Inflammatory macrophage treated with lipopolysaccharide for 4 hours (primary cell): ENCODE results near the gene SIGLEC15.
"Not testable (repeated sequence)": the region's sequence is repeated elsewhere in the genome, so short reads cannot be mapped to it uniquely, and the experiment has no call there.

ENCODE experiments used
- DNase-seq: peaks from one replicate; pipeline ENCODE4 v3.0.0-alpha.2; 2020

Gene SIGLEC15

DNA sequence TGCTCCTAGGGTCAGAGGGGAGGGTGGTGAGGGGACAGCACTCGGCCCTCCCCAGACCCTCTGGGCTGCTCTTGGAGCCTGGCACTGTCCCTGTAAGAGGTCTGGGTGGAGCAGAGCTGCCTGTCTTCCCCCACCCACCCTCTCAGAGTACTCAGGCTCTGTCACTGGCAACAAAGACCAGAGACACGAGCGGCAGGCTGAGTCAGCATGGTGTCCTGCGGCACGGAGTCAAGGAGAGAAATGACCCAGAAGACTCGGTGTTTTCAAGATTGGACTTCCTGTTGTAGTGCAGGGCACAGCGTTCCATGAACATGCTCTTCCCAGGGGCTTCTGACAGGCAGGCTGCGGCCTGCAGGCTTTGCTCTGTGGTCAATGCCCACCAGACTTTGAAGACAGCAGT, 19.9 kb downstream of the SIGLEC15 start:
- DNase-seq, result no peak

DNA sequence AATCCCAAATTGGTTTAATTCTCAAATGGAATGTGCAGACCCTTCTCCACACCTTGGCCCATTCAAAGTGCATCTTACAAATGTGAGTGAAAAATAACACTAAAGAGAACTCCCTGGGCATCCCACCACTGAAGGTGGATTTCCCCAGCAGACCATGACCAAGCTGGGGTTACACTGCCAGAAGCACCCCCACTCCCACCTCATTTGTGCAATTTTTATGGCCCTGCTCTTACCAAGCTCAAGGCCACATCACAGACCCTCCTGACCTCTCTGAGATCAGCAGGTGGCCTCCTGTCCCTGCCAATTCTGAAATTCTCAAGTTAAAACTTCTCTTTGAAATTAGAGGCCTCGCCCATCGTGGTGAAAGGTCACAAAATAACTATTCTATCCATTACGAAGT, 21.6 kb downstream of the SIGLEC15 start:
- no peak for DNase-seq

GRCh38 chr18:45848643-45849042, 23.2 kb downstream of the SIGLEC15 start:
- not testable (repeated sequence) for DNase-seq

- no peak for DNase-seq
These were observed 24.1 kb downstream of the SIGLEC15 start for GRCh38 chr18:45849529-45849928.

DNA sequence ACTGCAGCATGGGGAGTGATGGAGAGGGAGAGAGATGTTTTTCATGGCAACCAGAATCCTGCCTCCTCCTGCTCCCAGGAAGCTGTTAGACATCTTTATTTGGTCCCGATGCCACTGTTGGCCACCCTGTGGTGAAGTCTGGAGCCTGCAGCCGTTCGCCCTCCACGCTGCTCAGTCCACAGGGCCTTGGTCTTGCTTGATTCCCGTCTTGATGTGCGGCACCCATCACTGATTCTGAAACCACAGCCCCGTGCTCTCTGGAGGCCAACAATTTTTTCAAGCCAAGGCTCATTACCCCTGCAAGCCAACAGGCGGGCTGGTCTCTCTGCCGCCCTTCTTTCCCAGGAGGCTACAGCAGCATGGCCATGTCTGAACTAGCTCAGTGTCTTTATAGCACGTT, 24.5 kb downstream of the SIGLEC15 start:
- DNase-seq, result no peak

DNA sequence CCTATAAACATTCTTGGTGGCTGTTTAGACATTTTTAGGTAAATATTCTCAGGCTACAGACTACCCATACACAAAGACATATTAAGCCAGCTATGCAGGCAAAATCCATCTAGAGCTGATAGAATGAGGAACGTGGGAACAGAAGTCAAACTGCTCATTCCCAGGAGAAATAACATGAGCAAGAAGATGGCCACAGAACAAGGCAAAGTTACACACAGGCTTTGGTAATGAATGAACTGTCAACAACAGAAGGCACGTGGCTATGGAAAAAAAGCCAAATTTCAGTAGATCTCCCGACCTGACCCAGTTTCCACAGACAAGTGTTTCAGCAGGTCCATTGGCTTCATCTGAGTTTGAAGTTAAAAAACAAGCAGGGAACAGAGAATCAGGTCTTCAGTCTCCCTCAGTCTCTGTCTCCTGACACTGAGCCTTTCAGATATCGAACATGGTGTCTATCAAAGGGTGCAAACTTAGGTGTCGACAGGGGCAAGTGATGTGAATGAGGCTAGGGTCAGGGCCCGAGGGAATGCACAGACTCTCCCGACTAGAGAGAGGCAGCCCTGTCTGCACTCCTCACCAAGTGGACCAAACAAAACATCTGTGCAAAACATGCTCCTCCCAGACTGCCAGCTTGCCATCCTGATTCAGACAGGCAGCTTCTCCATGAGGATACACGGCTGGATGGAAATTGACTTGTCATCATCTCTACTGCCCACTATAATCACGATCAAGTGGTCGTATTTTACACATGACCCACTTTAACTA, 25.9 kb downstream of the SIGLEC15 start:
- DNase-seq, result no peak

DNA sequence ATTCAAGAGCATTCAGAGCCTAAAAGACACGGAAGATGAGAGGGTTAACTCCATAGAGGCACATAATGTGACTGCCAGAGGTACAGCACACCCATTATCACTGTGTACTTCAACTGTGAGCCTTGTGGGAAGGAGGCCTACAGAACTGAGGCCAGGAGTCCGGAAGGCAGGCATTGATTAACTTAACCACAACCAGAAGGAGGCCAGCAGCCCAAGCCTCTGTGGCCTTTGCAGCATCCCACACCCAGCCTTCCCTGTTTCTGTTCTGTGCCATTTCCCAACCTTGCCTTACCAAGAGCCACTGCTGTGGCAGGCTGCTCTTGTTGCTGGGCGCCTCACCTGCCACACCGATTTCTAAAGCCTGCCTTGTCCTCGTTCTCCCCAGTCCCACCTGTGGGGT, 27.2 kb downstream of the SIGLEC15 start:
- DNase-seq, result no peak

DNA sequence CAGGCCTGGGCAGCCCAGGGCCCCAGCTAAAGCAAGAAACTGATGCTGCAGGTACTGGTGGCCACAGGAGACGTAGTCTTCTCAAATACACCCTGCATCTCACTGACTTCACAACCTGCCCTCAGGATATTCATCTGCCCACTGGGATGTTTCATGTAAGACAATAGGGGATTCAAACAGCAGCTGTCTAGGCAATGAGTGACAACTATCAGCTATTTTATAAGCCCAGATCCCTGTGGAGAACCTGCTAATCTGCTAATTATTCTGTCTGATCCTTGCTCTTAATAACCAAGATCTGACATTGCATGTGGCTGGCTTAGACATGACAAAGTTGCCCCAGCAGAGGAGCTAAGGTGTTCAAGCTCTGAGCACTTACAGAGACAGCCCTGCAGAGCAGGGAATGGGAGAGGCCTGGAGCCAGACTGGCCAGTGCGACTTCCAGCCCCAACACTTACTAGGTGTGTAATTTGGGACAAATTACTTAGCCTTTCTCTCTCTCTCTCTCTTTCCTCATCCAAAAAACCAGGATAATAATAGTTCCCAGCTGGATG, 28.6 kb downstream of the SIGLEC15 start:
- no peak for DNase-seq

DNA sequence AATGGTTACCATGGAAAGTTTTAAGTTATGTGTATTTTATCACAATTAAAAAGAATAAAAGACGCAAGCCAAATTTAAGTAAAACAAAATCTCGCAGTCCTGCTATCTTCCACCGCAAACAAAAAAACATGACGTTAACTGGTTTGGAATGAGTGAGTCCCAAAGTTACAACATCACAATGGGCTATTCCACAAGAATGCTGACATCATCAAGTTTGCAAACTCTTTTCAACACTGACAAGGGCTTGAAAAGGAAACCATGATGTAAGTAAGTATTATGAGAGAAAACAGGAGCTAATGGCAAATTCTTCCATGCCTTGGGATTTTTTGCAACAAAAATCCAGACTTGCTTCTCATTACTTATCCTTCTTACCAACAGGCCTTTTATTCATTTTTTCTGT, 31.1 kb downstream of the SIGLEC15 start:
- DNase-seq, result peak; percentile 66

DNA sequence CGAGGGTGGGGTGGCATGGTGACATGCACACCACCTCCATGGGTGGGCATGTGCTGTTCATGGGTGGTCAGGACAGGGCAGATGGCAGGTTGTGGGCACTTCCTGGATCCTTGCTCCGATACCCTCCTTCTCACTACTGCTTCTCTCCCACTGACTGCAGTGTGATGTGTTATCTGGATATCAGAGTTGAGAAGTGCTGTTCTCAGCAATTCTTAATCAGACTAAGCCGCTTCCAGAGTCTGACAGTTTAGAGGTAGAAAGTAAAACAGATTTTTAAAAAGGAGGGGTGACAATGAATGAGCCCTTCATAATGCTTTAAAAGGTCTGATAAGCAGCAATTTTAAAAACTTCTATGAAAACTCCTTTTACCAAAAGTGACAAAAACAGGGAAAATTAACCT, 33.9 kb downstream of the SIGLEC15 start:
- DNase-seq, result no peak

DNA sequence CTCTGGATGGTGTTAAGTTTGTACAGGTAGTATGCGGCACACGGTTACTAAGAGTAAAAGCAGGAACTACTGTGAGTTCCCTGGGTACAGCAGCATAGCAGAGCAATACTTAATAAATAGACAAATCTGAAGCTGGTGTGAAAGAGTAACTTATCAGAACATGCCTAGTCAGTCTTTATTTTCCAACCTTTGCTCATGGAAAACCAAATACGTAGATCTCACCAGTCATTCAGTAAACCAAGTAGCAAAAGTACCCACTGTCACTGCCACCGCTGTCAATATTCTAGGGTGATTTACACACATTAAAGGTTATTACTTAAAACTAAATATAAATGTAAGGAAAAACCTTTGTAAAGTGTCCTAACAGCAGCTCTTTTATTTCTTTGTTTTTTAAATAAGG, 35.0 kb downstream of the SIGLEC15 start:
- no peak for DNase-seq

- DNase-seq, result no peak
These were observed 35.5 kb downstream of the SIGLEC15 start for GRCh38 chr18:45860971-45861370.

GRCh38 chr18:45861926-45862325, 36.5 kb downstream of the SIGLEC15 start:
- DNase-seq, result no peak

GRCh38 chr18:45863469-45863868, 38.0 kb downstream of the SIGLEC15 start:
- DNase-seq, result no peak

- no peak for DNase-seq
These were observed 38.6 kb downstream of the SIGLEC15 start for GRCh38 chr18:45864081-45864480.

DNA sequence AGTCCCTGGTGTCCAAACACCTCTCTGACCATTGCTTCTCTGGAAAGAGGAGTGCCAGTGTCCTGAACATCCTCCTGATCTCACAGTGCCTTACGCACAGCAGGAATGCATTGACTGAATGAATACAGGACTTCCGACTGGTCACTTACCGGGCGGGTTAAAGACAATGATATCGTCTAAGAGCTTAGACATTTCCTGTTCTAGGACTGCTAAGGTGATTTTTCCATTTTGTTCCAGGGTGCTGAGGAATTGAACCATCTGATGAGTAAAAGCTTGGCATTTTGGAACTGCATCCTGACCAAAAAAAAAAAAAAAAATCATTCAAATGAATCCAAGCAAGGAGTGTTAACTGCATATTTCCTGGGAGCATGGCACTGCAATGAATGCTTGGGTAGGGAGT, 40.0 kb downstream of the SIGLEC15 start:
- no peak for DNase-seq

- no peak for DNase-seq
These were observed 44.9 kb downstream of the SIGLEC15 start for GRCh38 chr18:45870419-45870818.

DNA sequence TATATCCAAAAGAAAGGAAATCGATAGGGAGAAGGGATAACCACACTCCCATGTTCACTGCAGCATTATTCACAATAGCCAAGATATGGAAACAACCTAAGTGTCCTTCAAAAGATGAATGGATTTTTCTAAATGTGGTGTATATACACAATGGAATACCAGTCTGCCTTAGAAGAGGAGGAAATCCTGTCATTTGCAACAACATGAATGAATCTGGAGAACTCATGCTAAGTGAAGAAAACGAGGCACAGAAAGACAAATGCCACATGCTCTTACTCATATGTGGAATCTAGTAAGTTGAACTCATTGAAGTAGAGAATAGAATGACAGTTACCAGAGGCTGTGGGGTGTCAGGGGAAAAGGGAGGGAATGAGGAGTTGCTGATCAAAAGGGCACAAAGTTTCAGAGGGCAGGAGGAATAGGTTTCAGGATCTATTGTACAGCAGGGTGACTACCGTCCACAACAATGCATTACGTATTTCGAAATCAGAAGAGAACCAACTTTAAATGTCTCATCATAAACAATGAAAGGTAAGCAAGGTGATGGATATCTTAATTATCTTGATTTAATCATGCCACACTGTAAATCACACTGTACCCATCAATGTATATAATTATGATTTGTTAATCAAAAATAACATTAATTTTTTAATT, 46.1 kb downstream of the SIGLEC15 start:
- no peak for DNase-seq

DNA sequence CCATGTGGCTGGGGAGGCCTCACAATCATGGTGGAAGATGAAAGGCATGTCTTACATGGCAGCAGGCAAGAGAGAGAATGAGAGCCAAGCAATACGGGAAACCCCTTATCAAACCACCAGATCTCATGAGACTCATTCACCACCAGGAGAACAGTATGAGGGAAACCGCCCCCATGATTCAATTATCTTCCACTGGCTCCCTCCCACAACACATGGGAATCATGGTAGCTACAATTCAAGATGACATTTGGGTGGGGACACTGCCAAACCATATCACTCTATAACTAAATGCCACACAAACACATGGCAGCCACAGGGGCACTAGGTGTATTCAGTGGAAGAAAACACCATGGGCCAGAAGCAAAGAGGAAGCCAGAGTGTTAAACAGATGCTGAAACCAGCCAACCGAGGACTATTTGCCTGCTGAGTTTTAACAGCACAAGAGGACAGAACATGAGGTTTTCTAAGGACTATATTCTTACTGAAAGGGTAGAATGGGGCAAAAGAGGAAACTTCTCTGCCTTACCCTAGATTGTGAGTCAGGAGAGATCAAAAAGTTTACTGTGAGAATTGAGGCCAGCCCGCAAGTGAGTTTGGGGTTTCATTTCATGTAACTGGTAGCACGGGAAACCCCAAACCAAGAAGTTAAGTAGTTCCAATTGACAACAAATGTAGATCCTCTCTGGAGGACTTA, 49.2 kb downstream of the SIGLEC15 start:
- peak; percentile 68 for DNase-seq

- no peak for DNase-seq
These were observed 50.7 kb downstream of the SIGLEC15 start for GRCh38 chr18:45876161-45876560.

DNA sequence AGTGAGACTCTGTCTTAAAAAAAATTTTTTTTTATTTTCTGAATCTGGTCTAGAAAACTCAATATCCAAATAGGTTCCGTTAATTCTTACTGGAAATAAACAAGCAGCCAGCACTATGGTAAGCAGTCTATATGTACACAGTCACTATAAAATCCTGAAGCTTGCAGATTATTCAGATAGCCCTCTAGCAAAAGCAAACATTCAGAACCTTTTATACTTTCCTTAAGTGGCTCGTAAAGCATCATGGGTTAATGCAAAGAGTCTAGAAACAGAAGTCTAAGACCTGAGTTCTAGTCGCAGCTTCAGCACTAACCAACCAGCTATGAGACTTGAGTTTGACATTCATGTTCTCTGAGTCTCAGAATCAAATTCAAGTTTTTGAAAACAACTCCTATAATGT, 51.9 kb downstream of the SIGLEC15 start:
- no peak for DNase-seq

- peak; percentile 47 for DNase-seq
These were observed 54.5 kb downstream of the SIGLEC15 start for GRCh38 chr18:45879681-45880655.
